Measurements from ENCODE around the gene PRPS1. TPM values are rescaled to one million over a fixed set of nuclear protein-coding genes. Genes with fewer than 3 reads are reported as not detected.
"Not testable (repeated sequence)": the region's sequence is repeated elsewhere in the genome, so short reads cannot be mapped to it uniquely, and the experiment has no call there.

Gene PRPS1
- polyA plus RNA-seq, 1 donor from 2014 or later = 60.8 TPM

DNA sequence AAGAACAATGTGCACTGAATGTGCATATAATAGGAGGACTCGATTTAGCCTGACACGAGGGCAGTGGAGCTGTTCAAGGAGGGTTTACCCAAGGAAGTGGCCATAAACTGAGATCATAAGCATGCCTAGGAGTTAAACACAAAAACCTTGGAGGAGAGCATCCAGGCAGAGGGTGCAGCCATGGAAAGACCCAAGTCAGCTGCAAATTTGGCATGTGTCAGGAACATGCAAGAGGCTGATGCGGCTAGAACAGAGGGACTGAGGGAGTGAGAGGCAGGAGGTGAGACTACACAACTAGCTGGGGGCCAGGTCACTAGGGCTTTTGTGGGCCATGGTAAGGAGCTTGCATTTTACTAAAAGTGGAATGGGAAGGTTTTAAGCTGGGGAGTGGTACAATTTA, 55.6 kb downstream of the PRPS1 start:
- Histone ChIP-seq H3K4me2 (ENCODE audit: low read length) (no peak overlapping the region), H3K27me3 (ENCODE audit: insufficient read depth, low read depth, low read length) (no peaks in the 10 kb centered on the region), H3F3A (ENCODE audit: insufficient read depth, low read length, poor library complexity, severe bottlenecking) (no peaks in the 10 kb centered on the region), H2AFZ (ENCODE audit: low read depth, low read length) (no peak overlapping the region), H3K79me2 (replicated peaks; ENCODE audit: insufficient read depth, low read length) (no peaks in the 10 kb centered on the region), H3K9me2 (ENCODE audit: insufficient read depth, low read length) (no peaks in the 10 kb centered on the region), H4K20me1 (ENCODE audit: insufficient read depth) (no peaks in the 10 kb centered on the region), H3K9me3 (ENCODE audit: low read length) (no peaks in the 10 kb centered on the region), H3K9ac (ENCODE audit: low read length) (no peak overlapping the region), H3K36me3 (ENCODE audit: insufficient read depth, low read length) (no peaks in the 10 kb centered on the region), H3K4me3 (ENCODE audit: low read length) (no peak overlapping the region), H3K27ac (ENCODE audit: low read length) (no peak overlapping the region)
- no peak for TF ChIP-seq TAF1 (IDR thresholded peaks at IDR 0.05; ENCODE audit: low read depth)
- no peak for TF ChIP-seq RAD21 (conservative IDR thresholded peaks at IDR 0.05)
- TF ChIP-seq EZH2 (IDR thresholded peaks at IDR 0.05; ENCODE audit: borderline replicate concordance, insufficient read depth, low read length, poor library complexity, severe bottlenecking) = no peak
- TF ChIP-seq, protein P1, sequence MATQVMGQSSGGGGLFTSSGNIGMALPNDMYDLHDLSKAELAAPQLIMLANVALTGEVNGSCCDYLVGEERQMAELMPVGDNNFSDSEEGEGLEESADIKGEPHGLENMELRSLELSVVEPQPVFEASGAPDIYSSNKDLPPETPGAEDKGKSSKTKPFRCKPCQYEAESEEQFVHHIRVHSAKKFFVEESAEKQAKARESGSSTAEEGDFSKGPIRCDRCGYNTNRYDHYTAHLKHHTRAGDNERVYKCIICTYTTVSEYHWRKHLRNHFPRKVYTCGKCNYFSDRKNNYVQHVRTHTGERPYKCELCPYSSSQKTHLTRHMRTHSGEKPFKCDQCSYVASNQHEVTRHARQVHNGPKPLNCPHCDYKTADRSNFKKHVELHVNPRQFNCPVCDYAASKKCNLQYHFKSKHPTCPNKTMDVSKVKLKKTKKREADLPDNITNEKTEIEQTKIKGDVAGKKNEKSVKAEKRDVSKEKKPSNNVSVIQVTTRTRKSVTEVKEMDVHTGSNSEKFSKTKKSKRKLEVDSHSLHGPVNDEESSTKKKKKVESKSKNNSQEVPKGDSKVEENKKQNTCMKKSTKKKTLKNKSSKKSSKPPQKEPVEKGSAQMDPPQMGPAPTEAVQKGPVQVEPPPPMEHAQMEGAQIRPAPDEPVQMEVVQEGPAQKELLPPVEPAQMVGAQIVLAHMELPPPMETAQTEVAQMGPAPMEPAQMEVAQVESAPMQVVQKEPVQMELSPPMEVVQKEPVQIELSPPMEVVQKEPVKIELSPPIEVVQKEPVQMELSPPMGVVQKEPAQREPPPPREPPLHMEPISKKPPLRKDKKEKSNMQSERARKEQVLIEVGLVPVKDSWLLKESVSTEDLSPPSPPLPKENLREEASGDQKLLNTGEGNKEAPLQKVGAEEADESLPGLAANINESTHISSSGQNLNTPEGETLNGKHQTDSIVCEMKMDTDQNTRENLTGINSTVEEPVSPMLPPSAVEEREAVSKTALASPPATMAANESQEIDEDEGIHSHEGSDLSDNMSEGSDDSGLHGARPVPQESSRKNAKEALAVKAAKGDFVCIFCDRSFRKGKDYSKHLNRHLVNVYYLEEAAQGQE (IDR thresholded peaks at IDR 0.05; ENCODE audit: borderline replicate concordance) = no peak
- TF ChIP-seq, protein P2, sequence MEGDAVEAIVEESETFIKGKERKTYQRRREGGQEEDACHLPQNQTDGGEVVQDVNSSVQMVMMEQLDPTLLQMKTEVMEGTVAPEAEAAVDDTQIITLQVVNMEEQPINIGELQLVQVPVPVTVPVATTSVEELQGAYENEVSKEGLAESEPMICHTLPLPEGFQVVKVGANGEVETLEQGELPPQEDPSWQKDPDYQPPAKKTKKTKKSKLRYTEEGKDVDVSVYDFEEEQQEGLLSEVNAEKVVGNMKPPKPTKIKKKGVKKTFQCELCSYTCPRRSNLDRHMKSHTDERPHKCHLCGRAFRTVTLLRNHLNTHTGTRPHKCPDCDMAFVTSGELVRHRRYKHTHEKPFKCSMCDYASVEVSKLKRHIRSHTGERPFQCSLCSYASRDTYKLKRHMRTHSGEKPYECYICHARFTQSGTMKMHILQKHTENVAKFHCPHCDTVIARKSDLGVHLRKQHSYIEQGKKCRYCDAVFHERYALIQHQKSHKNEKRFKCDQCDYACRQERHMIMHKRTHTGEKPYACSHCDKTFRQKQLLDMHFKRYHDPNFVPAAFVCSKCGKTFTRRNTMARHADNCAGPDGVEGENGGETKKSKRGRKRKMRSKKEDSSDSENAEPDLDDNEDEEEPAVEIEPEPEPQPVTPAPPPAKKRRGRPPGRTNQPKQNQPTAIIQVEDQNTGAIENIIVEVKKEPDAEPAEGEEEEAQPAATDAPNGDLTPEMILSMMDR (IDR thresholded peaks at IDR 0.05; ENCODE audit: poor library complexity, severe bottlenecking) = no peak
- TF ChIP-seq SMC3 (conservative IDR thresholded peaks at IDR 0.05; ENCODE audit: poor library complexity) = no peak
- no peak for TF ChIP-seq POLR2AphosphoS5 (IDR thresholded peaks at IDR 0.05)
- no peak for TF ChIP-seq MXI1 (conservative IDR thresholded peaks at IDR 0.05; ENCODE audit: poor library complexity, severe bottlenecking)
- no peak for TF ChIP-seq EP300 (conservative IDR thresholded peaks at IDR 0.05; ENCODE audit: poor library complexity, severe bottlenecking)

DNA sequence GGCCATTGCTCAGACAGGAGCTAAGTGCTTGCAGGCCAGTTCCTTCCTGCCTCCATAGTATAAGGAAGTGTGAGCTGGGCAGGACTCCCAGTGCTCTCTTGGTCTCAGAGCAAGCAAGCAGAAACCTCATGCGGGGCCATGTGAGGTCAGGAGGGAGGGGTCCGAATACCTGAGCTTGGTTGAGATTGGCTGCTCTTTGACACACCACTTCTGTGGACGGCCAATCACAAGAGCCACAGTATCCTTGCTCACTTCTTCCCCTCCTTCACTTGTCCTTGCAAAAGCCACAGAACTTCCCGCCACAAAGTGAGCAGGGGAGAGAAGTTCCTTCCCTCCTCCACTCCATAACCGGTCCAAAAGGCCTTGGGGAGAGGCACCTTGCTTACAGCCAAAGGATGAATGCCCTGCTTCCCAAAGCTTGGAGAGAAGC, 56.7 kb downstream of the PRPS1 start:
- no peaks in the 10 kb centered on the region for H3K36me3 ChIP-seq (ENCODE audit: insufficient read depth, low read length)
- TF ChIP-seq, protein P2 (IDR thresholded peaks at IDR 0.05; ENCODE audit: poor library complexity, severe bottlenecking) = no peak
- TF ChIP-seq TAF1 (IDR thresholded peaks at IDR 0.05; ENCODE audit: low read depth) = no peak
- TF ChIP-seq, protein P1 (IDR thresholded peaks at IDR 0.05; ENCODE audit: borderline replicate concordance) = no peak
- no peak for TF ChIP-seq MXI1 (conservative IDR thresholded peaks at IDR 0.05; ENCODE audit: poor library complexity, severe bottlenecking)
- TF ChIP-seq SMC3 (conservative IDR thresholded peaks at IDR 0.05; ENCODE audit: poor library complexity) = no peak
- no peak for TF ChIP-seq EZH2 (IDR thresholded peaks at IDR 0.05; ENCODE audit: borderline replicate concordance, insufficient read depth, low read length, poor library complexity, severe bottlenecking)
- TF ChIP-seq RAD21 (conservative IDR thresholded peaks at IDR 0.05) = no peak
- TF ChIP-seq POLR2AphosphoS5 (IDR thresholded peaks at IDR 0.05) = no peak
- TF ChIP-seq EP300 (conservative IDR thresholded peaks at IDR 0.05; ENCODE audit: poor library complexity, severe bottlenecking) = no peak
- no peaks in the 10 kb centered on the region for H4K20me1 ChIP-seq (ENCODE audit: insufficient read depth)
- no peaks in the 10 kb centered on the region for H3K79me2 ChIP-seq (replicated peaks; ENCODE audit: insufficient read depth, low read length)
- no peak overlapping the region for H3K4me3 ChIP-seq (ENCODE audit: low read length)
- no peak overlapping the region for H3K27ac ChIP-seq (ENCODE audit: low read length)
- H3K9me2 ChIP-seq (ENCODE audit: insufficient read depth, low read length) = no peaks in the 10 kb centered on the region
- H3K27me3 ChIP-seq (ENCODE audit: insufficient read depth, low read depth, low read length) = no peaks in the 10 kb centered on the region
- H3K9ac ChIP-seq (ENCODE audit: low read length) = no peak overlapping the region
- H2AFZ ChIP-seq (ENCODE audit: low read depth, low read length) = no peak overlapping the region
- no peak overlapping the region for H3K4me2 ChIP-seq (ENCODE audit: low read length)
- no peaks in the 10 kb centered on the region for H3K9me3 ChIP-seq (ENCODE audit: low read length)
- H3F3A ChIP-seq (ENCODE audit: insufficient read depth, low read length, poor library complexity, severe bottlenecking) = no peaks in the 10 kb centered on the region

DNA sequence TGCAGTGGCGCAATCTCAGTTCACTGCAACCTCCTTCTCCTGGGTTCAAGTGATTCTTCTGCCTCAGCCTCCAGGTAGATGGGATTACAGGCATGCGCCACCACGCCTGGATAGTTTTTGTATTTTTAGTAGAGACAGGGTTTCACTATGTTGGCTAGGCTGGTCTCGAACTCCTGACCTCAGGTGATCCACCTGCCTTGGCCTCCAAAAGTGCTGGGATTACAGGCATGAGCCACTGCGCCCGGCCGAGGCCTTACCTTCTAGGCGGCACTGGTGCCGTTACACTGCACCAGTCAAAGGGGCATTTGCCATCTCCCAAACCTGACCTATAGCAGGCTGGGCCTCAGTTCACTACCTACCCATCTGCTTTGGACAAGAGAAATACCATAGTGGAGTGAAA, 57.3 kb downstream of the PRPS1 start:
- H3K9me2 ChIP-seq (ENCODE audit: insufficient read depth, low read length); H3K79me2 ChIP-seq (replicated peaks; ENCODE audit: insufficient read depth, low read length); H4K20me1 ChIP-seq (ENCODE audit: insufficient read depth); H3K9me3 ChIP-seq (ENCODE audit: low read length); H3K36me3 ChIP-seq (ENCODE audit: insufficient read depth, low read length); H3F3A ChIP-seq (ENCODE audit: insufficient read depth, low read length, poor library complexity, severe bottlenecking); H2AFZ ChIP-seq (ENCODE audit: low read depth, low read length); H3K4me2 ChIP-seq (ENCODE audit: low read length); H3K27ac ChIP-seq (ENCODE audit: low read length); H3K27me3 ChIP-seq (ENCODE audit: insufficient read depth, low read depth, low read length); H3K4me3 ChIP-seq (ENCODE audit: low read length); H3K9ac ChIP-seq (ENCODE audit: low read length): not testable (repeated sequence)

All from neural cell (in vitro differentiated cells).